GM18951 (cell line): ENCODE results near the gene SLC16A9.
"Not testable (repeated sequence)": the region's sequence is repeated elsewhere in the genome, so short reads cannot be mapped to it uniquely, and the experiment has no call there.

Source experiments
- POLR2A ChIP-seq: IDR thresholded peaks from 4 replicates; pipeline ENCODE4 v1.6.1; 2011; ENCODE audit warnings: mild to moderate bottlenecking; ENCODE audit not compliant: insufficient read length, insufficient read depth; ENCODE audit errors: extremely low read depth
- in situ Hi-C: fragments of 300-500 bp; cut with MboI; formaldehyde crosslinking; loops from one replicate; pipeline ENCODE4 v1.12.0; 2022; ENCODE audit warnings: low sequenced_read_pairs, mixed read lengths, inconsistent platforms; ENCODE audit not compliant: unreplicated experiment

The SLC16A9 gene

GRCh38 chr10:59709395-59710125, at the start of gene SLC16A9:
TSS of gene SLC16A9 (minus strand) at chr10:59709850. CDS start at chr10:59684291, 25,559 bp downstream.
- in situ Hi-C loops: no loop called here
- TF ChIP-seq POLR2A: peak; percentile 52

GRCh38 chr10:59757966-59758365, 48.3 kb upstream of the SLC16A9 start:
- in situ Hi-C loops: no loop called here
- TF ChIP-seq POLR2A: no peak

GRCh38 chr10:59754951-59755350, 45.3 kb upstream of the SLC16A9 start:
- in situ Hi-C loops: no loop called here
- TF ChIP-seq POLR2A: no peak

- TF ChIP-seq POLR2A: no peak
- in situ Hi-C loops: no loop called here
Observed at GRCh38 chr10:59753267-59753666, 43.6 kb upstream of the SLC16A9 start, which contains the start of gene MRLN. TSS of gene MRLN (minus strand) at chr10:59753455.

GRCh38 chr10:59752278-59752940, 42.8 kb upstream of the SLC16A9 start:
- no peak for TF ChIP-seq POLR2A
- in situ Hi-C loops: no loop called here

GRCh38 chr10:59750155-59750945, 40.7 kb upstream of the SLC16A9 start:
- no peak for TF ChIP-seq POLR2A
- in situ Hi-C loops: no loop called here

- in situ Hi-C loops: no loop called here
- no peak for TF ChIP-seq POLR2A
Observed at GRCh38 chr10:59748834-59749233, 39.2 kb upstream of the SLC16A9 start.

GRCh38 chr10:59745163-59745650, 35.6 kb upstream of the SLC16A9 start:
- in situ Hi-C loops: no loop called here
- TF ChIP-seq POLR2A: no peak

GRCh38 chr10:59744762-59745161, 35.1 kb upstream of the SLC16A9 start:
- in situ Hi-C loops: not testable (repeated sequence)

- in situ Hi-C loops: not testable (repeated sequence)
Observed at GRCh38 chr10:59744156-59744555, 34.5 kb upstream of the SLC16A9 start.

GRCh38 chr10:59741583-59741982, 31.9 kb upstream of the SLC16A9 start:
- no peak for TF ChIP-seq POLR2A
- in situ Hi-C loops: no loop called here

- no peak for TF ChIP-seq POLR2A
- in situ Hi-C loops: no loop called here
Observed at GRCh38 chr10:59741048-59741447, 31.4 kb upstream of the SLC16A9 start.

- TF ChIP-seq POLR2A: no peak
- in situ Hi-C loops: no loop called here
Observed at GRCh38 chr10:59736749-59737148, 27.1 kb upstream of the SLC16A9 start.
